Muscle layer of duodenum (tissue), 2 donors: ENCODE results near the gene CALML3.

Source experiments
- H3K27ac ChIP-seq: one replicate; pipeline ENCODE4 v1.7.0; 2013; ENCODE audit warnings: mild to moderate bottlenecking, low read length
- H3K27me3 ChIP-seq: one replicate; pipeline ENCODE4 v1.7.0; 2013; ENCODE audit warnings: low read depth, mild to moderate bottlenecking, control low read depth, low read length
- H3K36me3 ChIP-seq, 2 donors: one replicate each; pipeline ENCODE4 v1.7.0; 2013; ENCODE audit warnings: low read length in 2 of 2, control low read depth in 1 of 2, mild to moderate bottlenecking in 1 of 2; ENCODE audit not compliant: insufficient read depth in 2 of 2, control insufficient read depth in 1 of 2
- H3K4me1 ChIP-seq, 2 donors: one replicate each; pipeline ENCODE4 v1.7.0; 2013; ENCODE audit warnings: low read length in 2 of 2, mild to moderate bottlenecking in 2 of 2, control low read depth in 1 of 2, moderate library complexity in 1 of 2; ENCODE audit not compliant: insufficient read depth in 2 of 2, control insufficient read depth in 1 of 2
- H3K4me3 ChIP-seq, 2 donors: one replicate each; pipeline ENCODE4 v1.7.0; 2013; ENCODE audit warnings: low read length in 2 of 2, low read depth in 1 of 2, mild to moderate bottlenecking in 1 of 2
- H3K9me3 ChIP-seq, 2 donors: one replicate each; pipeline ENCODE4 v1.7.0; 2013; ENCODE audit warnings: low read length in 2 of 2, control low read depth in 1 of 2, mild to moderate bottlenecking in 1 of 2; ENCODE audit not compliant: control insufficient read depth in 1 of 2
- donor health status: healthy.

CALML3 gene

DNA sequence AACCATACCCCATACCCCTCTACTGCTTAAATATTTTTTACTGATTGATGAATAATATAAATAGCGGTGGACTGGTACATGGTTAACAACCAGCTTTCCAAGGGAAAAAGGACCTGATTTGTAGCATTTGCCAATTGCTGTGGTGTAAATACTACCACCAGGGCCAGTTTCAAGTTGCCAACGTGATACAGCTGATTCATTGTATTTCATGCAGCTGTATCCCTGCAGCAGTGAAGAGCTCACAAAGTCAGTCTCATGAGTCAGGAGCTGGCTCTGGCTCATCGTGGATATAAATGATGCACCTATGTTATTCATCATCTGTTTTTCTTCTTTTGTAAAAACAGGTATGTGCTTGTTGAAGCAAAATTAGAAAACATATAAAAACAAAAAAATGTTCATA is 40.6 kb upstream of the CALML3 start:
- no peaks in the 10 kb centered on the region for H3K36me3 ChIP-seq
- no peaks in the 10 kb centered on the region for H3K27me3 ChIP-seq
- H3K4me3 ChIP-seq = no peak overlapping the region
- H3K27ac ChIP-seq = no peak overlapping the region
- no peaks in the 10 kb centered on the region for H3K9me3 ChIP-seq
- H3K4me1 ChIP-seq = no peaks in the 10 kb centered on the region

DNA sequence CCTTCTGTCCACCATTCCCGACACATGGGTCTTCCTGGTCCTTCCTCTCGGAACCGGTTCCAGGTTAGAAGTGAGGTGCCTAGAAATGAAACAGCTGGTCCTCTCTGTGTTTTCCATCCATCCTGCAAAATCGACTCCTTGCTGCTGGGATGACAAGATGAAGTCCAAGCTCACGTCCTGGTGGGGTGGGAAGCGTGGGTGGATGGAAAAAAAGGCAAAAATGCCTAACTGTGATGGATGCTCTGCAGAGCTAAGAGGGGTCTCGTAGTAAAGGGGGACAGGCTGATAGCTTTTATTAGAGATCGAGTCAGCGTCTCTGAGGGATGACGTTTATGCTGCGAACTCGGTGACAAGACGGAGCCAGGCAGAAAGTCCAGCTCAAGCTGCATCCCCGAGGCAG is 39.5 kb upstream of the CALML3 start:
- H3K27ac ChIP-seq = no peak overlapping the region
- no peaks in the 10 kb centered on the region for H3K27me3 ChIP-seq
- H3K9me3 ChIP-seq = no peaks in the 10 kb centered on the region
- H3K36me3 ChIP-seq = no peaks in the 10 kb centered on the region
- H3K4me1 ChIP-seq = no peaks in the 10 kb centered on the region
- H3K4me3 ChIP-seq = no peak overlapping the region

DNA sequence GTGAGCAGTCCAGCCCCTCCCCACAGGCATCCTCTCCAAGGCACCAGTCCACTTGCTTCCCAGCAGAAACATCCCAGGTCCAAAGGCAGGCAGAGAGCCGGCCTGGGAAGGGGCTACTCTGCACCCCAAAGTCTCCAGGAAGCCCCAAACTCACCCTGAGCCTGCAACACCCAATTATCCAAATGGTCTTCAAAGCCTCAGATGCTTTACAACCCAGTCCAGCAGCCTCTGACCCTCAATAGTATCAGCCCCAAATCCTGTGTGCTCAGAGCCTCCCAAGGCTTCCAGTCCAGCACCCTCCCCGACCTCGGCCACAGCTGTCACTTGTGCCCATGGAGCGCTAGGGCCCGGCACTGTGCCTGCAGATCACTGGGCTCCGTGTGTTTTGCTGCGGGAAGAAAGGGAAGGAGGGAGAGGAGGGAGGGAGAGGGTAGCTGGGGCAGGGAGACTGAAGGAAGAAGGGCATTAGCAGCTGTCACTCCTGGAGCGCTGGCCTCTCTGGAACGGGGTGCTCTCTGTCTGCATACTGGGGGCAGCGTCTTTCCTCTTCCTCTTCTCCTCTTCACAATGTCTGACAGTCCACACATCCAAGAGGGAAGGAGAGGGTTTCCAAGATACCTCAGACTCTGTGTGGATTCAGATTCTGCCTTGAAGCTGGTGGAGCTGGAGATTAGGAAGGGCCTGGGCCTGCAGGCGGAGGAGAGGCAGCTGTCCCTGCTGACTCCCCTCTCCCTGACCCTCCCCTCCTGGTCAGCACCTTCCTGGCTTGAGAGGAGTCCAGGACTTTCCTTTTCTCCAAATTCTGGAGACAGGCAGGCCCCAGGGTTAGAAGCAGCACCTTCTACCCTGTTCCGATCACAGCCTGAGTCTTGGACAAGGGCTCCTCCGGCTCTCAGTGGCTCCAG is 38.6 kb upstream of the CALML3 start:
- H3K27me3 ChIP-seq = no peaks in the 10 kb centered on the region
- no peaks in the 10 kb centered on the region for H3K9me3 ChIP-seq
- H3K27ac ChIP-seq = no peak overlapping the region
- no peak overlapping the region for H3K4me3 ChIP-seq
- H3K4me1 ChIP-seq = no peaks in the 10 kb centered on the region
- H3K36me3 ChIP-seq = no peaks in the 10 kb centered on the region

DNA sequence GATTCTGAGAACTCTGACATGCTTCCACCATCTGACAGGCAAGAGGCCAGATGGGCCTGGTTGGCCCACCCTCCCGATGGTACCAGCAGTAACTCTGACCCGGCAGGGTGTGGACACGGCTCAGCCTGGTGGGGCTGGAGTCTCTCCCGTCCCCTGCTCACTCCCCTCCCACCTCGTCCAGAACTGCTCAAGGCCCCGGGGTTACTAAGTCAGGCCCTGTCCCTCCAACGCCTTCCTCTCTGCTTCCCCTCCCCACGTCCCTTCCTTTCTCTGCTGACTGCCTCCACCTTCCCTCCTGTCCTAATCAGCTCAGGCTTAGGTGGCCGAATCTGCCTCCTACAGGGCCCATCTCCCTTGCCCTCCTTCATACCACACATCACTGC is 37.9 kb upstream of the CALML3 start:
- no peaks in the 10 kb centered on the region for H3K4me1 ChIP-seq
- H3K27me3 ChIP-seq = no peaks in the 10 kb centered on the region
- no peak overlapping the region for H3K27ac ChIP-seq
- no peaks in the 10 kb centered on the region for H3K36me3 ChIP-seq
- no peaks in the 10 kb centered on the region for H3K9me3 ChIP-seq
- H3K4me3 ChIP-seq = no peak overlapping the region

DNA sequence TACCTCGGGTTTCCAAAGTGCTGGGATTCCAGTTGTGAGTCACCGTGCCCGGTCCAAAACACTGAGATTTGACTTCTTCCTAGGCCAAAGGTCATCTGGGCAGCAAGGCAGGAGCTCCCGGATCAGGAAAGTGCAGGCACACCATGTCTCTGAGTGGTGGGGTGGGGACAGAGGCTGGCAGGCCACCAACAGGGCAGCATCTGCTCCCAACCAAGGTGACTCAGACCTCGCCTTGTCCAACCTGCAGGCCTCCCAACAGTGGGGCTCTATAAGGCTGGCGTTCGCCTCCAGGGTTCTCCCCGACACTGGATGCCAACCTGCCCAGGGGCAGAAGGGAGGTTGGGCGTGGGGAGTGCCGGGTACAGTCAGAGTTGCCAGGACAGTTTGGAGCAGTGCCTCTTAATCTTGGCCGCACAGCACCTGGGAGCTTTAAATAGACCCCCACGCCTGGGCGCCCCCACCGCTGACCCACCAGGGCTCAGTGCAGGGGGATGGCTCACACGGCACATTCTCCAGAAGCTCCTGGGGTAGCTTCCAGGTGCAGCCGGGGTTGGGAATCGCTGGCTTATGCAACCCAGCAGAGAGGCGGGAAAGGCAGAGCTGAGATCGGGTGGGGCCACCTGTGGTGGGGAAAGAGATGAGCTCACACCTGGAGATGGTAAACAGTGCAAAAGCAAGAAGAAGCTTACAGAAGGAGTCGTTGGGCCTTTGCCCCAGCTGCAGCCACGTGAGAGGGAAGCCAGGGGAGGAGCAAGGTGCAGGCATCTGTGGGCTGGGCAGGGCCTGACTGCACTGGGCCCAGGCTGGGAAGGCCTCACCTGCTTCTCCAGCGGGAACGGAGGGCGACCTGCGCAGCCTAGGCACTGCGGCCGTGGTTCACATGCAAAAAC is 36.2 kb upstream of the CALML3 start:
- H3K27ac ChIP-seq = peak overlapping the region; percentile 60

DNA sequence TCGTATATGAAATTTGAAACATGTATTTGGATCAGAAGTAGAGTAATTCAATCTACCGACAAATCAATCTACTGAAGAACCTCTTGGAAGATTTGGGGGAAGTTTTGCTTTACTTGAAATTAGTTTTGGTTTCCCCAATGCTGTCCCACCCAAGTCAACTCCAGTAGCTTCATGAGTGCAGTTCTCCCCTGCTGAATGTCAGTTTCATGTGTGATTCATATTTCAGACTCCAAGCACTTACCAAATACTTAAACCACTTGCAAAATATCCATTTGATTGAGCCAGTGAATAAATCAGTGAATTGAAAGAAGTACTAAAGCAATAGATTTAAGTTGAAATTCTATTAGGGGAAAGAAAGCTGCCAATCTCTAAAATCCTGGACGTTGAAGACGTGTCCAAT is 34.7 kb upstream of the CALML3 start:
- no peaks in the 10 kb centered on the region for H3K36me3 ChIP-seq
- no peaks in the 10 kb centered on the region for H3K27me3 ChIP-seq
- H3K27ac ChIP-seq = no peak overlapping the region
- H3K4me3 ChIP-seq = no peak overlapping the region
- no peaks in the 10 kb centered on the region for H3K4me1 ChIP-seq
- peaks cover 0 to 8% of the 10 kb centered on the region in 2 donors for H3K9me3 ChIP-seq

More for the DNA sequence above, 36.2 kb upstream of the CALML3 start:
- H3K27me3 ChIP-seq = no peaks in the 10 kb centered on the region
- H3K4me3 ChIP-seq = no peak overlapping the region
- H3K9me3 ChIP-seq = peaks cover 0 to 8% of the 10 kb centered on the region in 2 donors
- H3K4me1 ChIP-seq = no peaks in the 10 kb centered on the region
- no peaks in the 10 kb centered on the region for H3K36me3 ChIP-seq

DNA sequence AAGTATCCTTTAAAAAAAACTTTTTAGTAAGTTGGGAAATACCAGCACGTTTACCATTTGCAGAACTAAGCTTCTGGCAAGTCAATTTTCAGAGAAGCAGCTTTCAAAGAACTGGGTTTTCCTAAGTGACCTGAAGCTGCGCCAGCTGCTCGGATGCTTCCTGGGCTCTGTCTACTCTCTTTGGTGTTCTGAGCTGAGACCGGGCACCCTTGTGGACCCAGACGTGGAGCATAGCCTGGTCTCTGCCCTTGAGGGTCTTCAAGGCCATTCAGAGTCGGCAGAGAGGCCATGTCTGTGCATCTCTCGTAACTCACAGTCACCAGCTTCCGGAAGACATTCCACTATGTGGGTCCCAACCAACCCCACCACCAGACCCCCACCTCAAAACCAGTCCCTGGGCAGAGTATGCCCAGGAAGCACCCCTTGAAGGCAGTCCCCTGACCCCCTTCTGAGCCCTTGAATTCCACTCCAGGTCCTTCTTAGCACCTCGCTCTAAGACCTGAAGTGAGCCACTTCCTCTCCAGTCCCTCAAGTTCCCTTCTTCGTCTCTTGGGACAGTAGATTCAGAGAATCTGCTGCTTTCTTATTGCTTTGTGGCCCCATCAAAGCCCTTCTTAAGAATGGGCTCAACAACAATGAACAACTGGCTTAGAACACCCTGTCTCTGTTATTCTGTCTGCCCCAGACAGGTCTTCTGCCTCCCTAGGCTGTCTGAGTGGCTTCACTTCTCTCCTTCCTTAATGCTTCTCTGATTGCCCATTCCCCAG is 33.9 kb upstream of the CALML3 start:
- Histone ChIP-seq H3K27me3 (no peaks in the 10 kb centered on the region), H3K27ac (no peak overlapping the region), H3K36me3 (no peaks in the 10 kb centered on the region), H3K4me3 (no peak overlapping the region), H3K4me1 (no peaks in the 10 kb centered on the region), H3K9me3 (peaks cover 0 to 8% of the 10 kb centered on the region in 2 donors)

DNA sequence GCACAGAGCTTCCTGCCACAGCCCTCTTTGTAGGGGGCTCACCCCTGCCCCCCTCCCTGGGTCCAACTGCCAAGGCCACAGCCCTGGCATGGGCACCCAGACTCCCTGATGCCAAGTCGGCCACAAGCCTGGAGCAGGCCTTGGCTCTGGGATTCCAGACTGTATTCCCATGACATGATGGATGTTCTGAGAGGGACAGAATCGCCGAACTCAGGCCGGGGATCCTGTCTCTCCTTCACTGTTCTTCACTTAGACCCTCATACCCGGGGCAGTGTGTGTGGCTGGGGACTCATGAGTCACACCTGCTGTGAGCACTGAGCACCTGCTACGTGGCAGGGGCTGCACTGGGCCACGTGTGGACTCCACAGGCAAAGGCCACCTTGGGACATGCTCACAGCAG is 33.3 kb upstream of the CALML3 start:
- no peak overlapping the region for H3K27ac ChIP-seq
- H3K4me3 ChIP-seq = no peak overlapping the region
- H3K36me3 ChIP-seq = no peaks in the 10 kb centered on the region
- no peaks in the 10 kb centered on the region for H3K4me1 ChIP-seq
- H3K27me3 ChIP-seq = no peaks in the 10 kb centered on the region
- peaks cover 0 to 8% of the 10 kb centered on the region in 2 donors for H3K9me3 ChIP-seq

DNA sequence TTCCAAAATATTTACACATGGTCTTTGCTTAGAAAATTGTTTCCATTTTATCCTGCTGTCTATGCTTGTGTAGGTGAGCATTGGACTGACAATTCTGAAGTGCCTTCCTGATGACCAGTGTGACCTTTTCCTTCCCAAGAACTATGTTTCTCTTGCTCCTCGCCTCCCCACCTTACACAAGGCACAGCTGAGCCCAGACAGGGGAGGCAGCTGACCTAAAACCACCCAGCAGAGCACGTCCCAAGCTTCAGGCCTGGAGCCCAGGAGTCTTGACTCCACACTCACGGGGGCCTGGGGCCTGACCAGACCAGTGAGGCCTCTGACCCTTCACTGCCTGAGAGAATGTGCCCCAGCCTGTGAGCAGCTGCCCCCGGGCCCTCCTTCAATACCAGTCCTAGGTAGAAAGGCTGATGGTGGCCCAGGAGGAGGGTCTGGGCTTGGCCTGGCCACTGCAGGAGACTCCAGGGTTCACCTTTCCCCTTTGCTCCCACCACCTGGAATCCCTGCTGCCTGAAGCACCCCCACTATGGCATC is 32.4 kb upstream of the CALML3 start:
- Histone ChIP-seq H3K4me3 (no peak overlapping the region), H3K36me3 (no peaks in the 10 kb centered on the region), H3K27ac (no peak overlapping the region), H3K27me3 (no peaks in the 10 kb centered on the region), H3K9me3 (peaks cover 0 to 8% of the 10 kb centered on the region in 2 donors), H3K4me1 (no peaks in the 10 kb centered on the region)

DNA sequence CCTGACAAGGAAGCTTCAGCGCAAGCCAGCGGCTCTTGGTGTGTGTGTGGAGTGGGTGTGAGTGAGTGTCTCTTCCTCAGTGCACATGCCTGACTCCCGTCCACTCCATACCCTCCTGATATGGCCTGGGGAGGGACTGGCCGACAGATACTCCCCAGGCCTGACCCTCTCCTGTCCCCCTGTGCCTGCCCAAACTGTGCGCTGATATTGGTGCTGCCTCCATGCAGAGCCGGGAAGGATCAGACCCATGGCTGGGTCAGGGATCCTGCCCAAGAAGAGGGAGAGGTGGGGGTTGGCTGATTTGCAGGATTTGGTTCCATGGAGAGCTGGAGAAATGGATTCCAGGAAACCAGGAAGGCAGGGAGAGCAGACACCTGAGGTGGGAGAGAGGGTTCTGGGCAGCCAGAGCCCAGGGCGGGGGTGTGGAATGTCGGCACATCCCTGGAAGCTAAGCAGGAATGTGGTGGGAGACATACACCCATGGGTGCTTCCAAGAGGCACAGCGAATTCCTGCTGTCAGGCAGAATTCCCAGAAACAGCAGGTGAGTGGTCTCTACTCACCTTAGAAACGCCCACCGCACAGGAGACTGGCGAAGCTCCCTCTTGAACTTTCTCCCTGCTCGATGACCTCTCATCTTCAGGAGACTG is 31.7 kb upstream of the CALML3 start:
- Histone ChIP-seq H3K36me3 (no peaks in the 10 kb centered on the region), H3K27ac (no peak overlapping the region), H3K27me3 (no peaks in the 10 kb centered on the region)

More for the DNA sequence above, 31.7 kb upstream of the CALML3 start:
- H3K4me1 ChIP-seq = no peaks in the 10 kb centered on the region
- H3K4me3 ChIP-seq = no peak overlapping the region
- peaks cover 0 to 8% of the 10 kb centered on the region in 2 donors for H3K9me3 ChIP-seq
